ENCODE measurements around the gene SMG6.

The SMG6 gene

DNA sequence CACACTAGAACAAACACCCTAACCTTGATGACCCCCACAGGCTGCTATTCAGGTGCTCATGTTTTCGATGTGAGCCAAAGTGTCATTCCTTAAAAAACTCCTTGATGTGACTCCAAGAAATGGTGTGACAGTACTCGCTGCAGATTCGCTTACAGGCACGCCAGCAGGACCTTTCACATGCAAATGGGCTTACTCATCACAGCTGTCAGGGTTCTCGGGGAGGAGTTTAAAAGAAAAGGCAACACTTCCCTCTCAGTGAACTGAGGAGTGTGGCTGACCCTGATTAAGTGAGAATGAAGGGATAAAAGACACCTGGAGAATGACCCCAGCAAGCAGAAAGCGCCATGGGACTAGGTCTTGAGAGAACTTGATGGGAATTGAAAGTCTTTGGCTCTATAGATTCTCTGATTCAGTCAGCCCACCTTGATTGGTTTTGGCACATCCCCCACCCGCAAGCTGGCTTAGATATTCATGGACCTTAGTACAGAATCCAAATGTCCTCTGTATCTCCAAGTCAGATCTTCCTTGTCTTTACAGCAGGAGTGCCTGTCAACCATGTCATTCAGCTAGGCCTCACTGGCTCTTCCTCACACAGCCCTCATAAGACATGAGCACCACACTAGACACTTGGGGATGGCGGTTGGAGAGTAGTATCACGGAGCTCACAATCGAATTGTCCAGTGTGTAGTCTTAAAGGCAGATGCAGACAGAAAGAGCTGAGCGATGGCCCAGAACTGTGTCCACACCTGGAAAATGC lies 166.1 kb downstream of the SMG6 start:
- FAIRE-seq: no peak

DNA sequence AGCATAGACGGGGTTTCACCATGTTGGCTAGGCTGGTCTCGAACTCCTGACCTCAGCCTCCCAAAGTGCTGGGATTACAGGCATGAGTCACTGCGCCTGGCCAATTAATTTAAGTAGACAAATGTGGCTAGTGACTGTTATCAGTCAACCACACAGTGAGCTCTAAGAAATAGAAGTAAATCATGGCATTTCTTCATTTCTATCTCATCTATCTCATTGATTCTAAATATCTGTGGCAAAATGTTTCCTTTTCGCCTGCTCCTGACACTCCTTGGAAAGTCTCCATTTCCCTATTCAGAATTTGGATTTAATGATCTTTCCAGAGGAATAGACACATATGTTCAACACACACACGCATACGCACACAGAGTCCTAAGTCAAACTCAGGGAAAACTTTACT lies 167.3 kb downstream of the SMG6 start:
- FAIRE-seq: no peak

- FAIRE-seq: no peak
Observed at GRCh38 chr17:2128011-2128410, 175.6 kb downstream of the SMG6 start.

- FAIRE-seq: no peak
Observed at GRCh38 chr17:2125013-2125535, 178.5 kb downstream of the SMG6 start.

DNA sequence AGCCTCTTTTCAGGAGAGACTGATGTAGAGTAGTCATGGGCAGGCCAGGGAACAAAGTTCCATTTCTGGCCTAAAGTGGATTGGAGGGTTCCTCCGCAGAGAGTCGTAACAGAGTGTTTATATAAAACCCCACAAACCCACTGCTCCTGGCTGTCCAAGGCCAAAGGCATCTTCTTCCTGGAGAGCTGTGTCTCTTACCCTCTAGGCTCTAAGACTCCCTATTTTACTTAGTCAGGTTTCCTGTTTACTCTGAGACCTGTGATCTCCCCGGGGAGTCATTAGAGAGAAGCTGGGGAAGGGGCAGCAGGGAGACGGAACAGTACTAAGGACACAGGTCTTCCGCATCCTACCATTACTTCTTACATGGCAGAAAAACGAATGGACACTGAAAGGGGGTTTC lies 179.2 kb downstream of the SMG6 start:
- FAIRE-seq: no peak

- FAIRE-seq: no peak
Observed at GRCh38 chr17:2123375-2124251, 180.0 kb downstream of the SMG6 start.

DNA sequence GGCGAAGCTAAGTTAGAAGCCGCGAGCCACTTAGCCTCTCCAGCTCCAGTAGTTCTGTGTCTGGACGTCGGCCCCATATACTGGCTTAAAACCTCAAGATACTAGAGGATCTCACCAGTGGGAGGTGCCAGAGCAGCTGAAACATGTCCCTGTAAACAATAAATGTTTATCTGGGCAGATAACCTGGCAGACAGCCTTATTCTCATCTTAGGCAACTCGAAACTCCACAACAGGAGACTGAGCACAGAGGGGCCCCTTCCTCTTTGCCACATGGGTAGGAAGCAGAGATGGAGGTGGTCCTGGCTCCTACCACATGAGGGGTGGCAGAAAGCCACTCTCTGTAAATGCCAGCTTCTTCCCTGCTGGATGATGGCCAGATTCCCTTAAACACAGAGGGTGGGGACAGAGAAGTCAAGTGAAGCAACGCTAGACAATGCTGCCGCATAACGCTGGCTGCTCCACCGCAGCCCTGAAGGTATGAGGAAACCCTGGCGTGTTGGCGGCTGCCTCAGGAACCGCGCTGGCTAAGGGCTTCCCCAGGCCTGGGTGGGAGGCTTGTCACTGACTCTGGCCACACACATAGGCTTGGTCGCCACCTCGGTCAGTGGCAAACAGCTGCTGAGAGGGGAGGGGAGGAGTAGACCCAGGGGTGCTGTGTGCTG lies 180.8 kb downstream of the SMG6 start:
- no peak for FAIRE-seq

DNA sequence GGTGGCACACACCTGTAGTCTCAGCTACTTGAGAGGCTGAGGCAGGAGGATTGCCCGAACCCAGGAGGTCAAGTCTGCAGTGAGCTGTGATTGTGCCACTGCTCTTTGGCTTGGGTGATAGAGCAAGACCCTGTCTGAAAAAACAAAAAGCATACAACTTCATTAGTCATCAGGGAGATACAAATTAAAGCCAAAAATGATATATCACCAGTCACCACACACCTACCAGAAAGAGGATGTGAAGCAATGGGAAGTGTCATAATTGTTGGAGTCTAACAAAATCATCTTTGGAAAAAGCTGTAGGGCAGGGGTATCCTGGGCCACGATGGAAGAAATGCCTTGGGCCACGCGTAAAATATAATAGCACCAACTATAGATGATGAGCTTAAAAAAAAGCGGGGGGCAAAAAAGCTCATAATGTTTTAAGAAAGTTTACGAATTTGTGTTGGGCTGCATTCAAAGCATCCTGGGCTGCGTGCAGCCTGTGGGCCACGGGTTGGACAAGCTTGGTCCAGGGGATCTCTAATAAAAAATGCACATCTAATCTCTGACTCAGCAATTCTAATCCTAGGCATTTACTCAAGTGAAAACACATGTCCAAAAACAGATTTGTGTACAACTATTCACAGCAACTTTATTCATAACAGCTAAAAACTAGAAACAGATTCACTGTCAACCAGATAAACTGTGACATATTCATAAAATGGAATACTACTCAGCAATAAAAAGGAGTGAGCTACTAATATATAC lies 182.8 kb downstream of the SMG6 start:
- no peak for FAIRE-seq

GRCh38 chr17:2113279-2113622 lies 190.3 kb downstream of the SMG6 start:
- FAIRE-seq: no peak

- no peak for FAIRE-seq
Observed at GRCh38 chr17:2111691-2112090, 191.9 kb downstream of the SMG6 start.

DNA sequence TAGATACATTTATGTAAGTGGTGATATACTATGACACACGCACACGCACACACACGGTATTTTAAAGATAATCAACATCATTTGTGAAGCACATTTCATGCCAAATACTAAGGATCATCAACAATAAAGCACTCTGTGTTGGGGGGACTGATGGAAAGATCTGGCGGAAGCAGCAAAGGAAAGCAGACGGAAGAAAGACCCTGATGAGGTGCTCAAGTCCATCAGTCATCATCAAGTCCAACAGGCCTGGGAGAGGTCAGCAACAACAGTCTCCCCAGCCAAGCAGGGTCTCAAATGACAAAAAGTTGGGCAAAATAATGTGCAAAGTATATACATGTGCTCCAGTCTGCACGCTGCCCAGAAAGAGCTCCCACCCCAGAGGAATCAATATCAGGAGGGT lies 193.1 kb downstream of the SMG6 start:
- no peak for FAIRE-seq

DNA sequence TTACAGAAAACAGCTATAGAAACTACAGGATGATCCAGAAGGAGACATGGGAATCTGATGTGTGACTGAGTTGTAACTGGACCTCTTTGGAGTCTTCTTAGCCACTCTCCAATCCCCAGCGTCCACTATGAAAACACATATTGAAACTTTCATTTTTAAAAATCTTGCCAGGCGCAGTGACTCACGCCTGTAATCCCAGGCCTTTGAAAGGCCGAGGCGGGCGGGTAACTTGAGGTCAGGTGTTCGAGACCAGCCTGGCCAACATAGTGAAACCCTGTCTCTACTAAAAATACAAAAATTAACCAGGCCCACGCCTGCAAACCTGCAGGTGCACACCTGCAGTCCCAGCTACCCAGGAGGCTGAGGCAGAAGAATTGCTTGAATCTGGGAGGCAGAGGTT lies 195.4 kb downstream of the SMG6 start:
- FAIRE-seq: no peak

- FAIRE-seq: no peak
Observed at GRCh38 chr17:2107506-2107905, 196.1 kb downstream of the SMG6 start.

GRCh38 chr17:2107050-2107449 lies 196.5 kb downstream of the SMG6 start:
- FAIRE-seq: no peak

GRCh38 chr17:2106308-2106955 lies 197.2 kb downstream of the SMG6 start:
- no peak for FAIRE-seq

GRCh38 chr17:2105663-2106062 lies 197.9 kb downstream of the SMG6 start:
- no peak for FAIRE-seq

DNA sequence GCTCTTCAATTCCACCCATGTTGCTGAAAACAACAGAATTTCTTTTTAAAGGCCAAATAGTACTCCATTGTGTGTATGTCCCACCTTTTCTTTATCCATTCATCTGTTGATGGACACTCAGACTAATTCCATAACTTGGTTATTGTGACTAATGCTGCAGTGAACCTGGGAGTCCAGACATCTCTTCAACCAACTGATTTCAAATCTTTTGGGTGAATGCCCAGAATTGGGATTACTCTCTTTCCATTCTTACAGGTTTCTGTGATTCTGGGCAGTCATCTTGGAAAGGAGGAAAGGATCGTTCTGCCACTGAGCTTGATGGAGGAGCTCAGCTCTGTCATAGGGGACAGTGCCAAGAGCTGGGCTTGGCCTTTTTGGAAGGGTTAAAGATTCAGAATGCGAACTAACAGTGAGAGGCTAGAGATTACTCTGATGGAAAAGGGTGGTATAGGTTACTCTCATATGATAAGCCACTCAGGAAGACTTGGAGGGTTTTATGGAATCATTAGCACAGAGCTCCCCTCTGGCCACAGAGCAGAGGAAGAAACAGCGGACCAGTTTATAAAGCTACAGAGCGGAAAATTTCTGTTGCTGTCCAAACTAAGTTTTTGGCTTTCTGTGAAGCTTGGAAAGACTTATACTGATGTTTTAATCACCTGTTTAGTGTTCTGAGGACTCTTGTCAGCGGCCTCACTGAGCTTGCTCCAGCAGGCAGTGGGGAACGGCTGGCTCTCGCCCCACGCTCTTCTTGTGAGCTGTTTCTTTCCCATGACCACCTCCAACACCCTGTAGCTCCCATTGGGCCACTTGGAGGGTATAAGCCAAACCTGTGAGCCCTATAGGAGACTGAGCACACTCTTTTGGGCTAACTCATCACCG lies 200.4 kb downstream of the SMG6 start:
- no peak for FAIRE-seq

DNA sequence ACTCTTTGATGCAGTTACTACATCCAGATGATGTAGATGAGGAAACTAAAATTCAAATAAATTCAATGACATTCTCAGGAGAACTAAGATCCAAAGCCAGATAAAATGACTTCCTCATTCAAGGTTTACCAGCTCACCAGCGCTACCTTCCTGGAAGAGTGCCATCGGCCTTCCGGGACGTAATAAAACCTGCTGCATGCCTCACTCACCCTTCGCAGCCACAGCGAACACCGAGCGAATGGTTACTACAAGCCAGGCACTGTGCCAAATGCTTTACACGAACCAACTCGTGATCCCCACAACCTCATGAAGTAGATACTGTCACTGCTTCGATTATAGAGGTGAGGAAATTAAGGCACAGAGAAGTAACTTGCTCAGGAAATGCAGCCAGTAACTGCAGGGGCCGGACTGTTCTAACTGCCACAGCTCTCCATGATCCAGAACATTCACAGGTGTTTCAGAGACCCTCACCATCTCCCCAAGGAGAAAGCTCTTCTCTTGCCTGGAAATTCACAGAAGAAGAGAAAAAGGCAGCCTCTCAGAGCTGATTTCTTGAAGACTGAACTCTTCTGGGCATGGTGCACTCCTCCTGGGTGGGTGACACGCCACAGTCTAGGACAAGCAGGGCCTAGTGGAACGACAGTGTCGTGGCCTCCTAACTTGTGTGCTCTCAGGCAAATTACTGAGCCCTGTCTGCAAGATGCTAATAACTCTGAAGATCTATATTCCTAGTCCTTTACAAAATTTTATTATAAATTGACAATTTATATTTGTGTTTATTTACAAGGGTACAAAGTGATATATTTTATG lies 201.9 kb downstream of the SMG6 start:
- peak; percentile 91 for FAIRE-seq

DNA sequence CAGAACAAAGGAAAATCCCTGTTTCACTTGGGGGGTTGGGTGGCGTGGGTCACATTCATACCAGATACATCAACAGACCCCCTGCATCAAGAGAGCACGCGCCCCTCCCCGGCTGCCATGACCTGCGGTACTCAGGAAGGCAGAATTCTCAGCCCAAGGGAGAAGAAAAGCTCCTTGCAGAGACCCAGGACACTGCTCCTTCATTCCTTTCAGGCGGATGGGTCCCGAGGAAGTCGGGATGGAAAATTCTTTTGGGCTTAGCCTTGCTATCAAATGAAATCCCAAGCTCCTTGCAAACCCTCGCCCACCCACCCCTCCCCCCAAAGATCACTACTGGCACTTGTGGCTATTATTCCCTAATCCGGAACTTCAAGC lies 208.1 kb downstream of the SMG6 start:
- FAIRE-seq: no peak

DNA sequence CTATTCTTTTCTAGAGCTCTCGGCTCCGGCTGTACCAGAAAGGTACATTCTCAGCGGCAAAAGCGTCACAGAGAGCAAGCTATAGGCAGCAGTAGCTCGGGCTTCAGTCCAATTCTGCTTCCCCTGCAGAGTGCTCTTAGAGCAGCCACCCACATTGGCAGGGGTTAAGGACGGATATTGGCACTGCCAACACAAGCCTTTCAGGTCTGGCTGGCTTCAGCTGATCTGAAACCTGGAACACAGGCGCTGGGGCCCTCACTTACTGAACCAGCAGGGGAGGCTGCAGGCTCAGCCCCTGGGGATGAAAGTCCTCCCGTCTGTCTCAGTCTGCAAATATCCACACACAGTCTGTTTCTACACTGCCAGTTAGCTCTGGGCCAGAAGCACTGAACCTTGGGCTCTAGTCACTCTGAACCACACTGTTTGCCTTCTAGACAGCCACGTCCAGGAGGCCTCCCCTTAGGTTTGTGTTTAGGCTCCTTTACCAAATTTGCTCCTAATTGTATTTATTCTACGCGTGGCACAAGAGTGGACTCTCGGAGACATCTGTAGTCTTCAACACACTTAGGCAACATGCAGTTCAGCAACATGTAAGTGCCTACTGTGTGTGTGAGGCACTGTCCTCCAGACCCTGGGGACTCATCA lies 208.6 kb downstream of the SMG6 start:
- no peak for FAIRE-seq
